Immature natural killer cell (primary cell): ENCODE data around the gene TMA7. TPM values are rescaled to one million over a fixed set of nuclear protein-coding genes. Genes with fewer than 3 reads are reported as not detected.
"Not testable (repeated sequence)": the region's sequence is repeated elsewhere in the genome, so short reads cannot be mapped to it uniquely, and the experiment has no call there.

ENCODE experiments used
- DNase-seq, 3 donors: peaks; one replicate each; pipeline ENCODE4 v3.0.0; 2022; ENCODE audit warnings: mixed read lengths in 1 of 3
- H3K27ac Mint-ChIP-seq, 6 donors: one replicate each; pipeline ENCODE4 v1.8.0; 2020; ENCODE audit warnings: mixed read lengths in 6 of 6, mild to moderate bottlenecking in 5 of 6, inconsistent platforms in 4 of 6, moderate library complexity in 3 of 6
- H3K27me3 Mint-ChIP-seq, 3 donors: one replicate each; pipeline ENCODE4 v1.8.0; 2020 to 2021; ENCODE audit warnings: low read depth in 3 of 3, mild to moderate bottlenecking in 3 of 3, mixed read lengths in 3 of 3, moderate library complexity in 3 of 3, inconsistent platforms in 1 of 3
- H3K36me3 Mint-ChIP-seq, 3 donors: one replicate each; pipeline ENCODE4 v1.8.0; 2020; ENCODE audit warnings: mixed read lengths in 3 of 3, inconsistent platforms in 2 of 3, mild to moderate bottlenecking in 2 of 3
- H3K4me1 Mint-ChIP-seq, 2 donors: one replicate each; pipeline ENCODE4 v1.8.0; 2020; ENCODE audit warnings: inconsistent platforms in 2 of 2, mild to moderate bottlenecking in 2 of 2, mixed read lengths in 2 of 2, moderate library complexity in 1 of 2
- H3K4me3 Mint-ChIP-seq, 5 donors: one replicate each; pipeline ENCODE4 v1.8.0; 2020; ENCODE audit warnings: mild to moderate bottlenecking in 5 of 5, mixed read lengths in 5 of 5, inconsistent platforms in 3 of 5, moderate library complexity in 3 of 5
- H3K9me3 Mint-ChIP-seq, 6 donors: one replicate each; pipeline ENCODE4 v1.8.0; 2020; ENCODE audit warnings: mild to moderate bottlenecking in 6 of 6, mixed read lengths in 6 of 6, inconsistent platforms in 4 of 6, moderate library complexity in 3 of 6
- polyA plus RNA-seq, 3 donors: library from polyadenylated mRNA; unstranded; fragments of 300-500 nt; fragmentation: Illumina TruSeq; gene quantifications; one replicate each; pipeline ENCODE4 v1.2.3, GENCODE V29; 2021

Gene TMA7
- 1,000 to 10,000 TPM in 1 of 3 donors, 100 to 1,000 TPM in 2; 593 to 1,259 (median 677) TPM for polyA plus RNA-seq

DNA sequence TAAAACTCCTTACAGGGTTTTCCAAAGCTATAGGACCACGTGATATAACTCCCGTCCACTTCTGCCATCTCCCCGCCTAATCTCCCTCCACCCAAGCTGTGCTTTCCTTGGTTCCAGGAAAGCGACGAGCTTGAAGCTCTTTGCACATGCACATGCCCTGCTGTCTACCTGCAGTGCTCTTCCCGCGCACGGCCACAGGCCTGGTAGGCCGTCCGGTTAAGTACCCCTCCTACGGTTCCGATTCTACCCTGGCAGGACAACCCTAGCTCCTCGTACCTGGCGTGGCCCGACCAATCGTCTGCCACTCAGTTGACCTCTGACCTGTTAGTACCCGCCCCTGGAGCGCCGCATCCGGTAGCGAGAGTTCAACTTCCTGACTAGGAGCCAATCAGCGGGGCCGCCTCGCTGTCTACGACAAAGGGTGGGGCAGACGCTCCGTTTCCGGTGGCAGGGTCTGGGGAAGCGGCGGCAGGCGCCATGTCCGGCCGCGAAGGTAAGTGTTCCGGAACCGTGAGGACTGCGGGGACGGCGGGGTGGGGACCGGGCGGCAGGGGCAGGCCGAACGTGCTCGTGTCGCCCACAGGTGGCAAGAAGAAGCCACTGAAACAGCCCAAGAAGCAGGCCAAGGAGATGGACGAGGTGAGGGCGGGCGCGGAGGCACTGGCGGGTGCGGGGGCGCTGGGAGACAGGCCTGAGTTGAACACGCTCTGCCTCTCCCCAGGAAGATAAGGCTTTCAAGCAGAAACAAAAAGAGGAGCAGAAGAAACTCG lies at the start of gene TMA7, which contains the start of gene CCDC51:
Gene TMA7 (plus strand): TSS at position 438 of the 770 bp plus-strand sequence. CDS start 40 bp downstream, at position 478.
Gene CCDC51 (minus strand): TSS at position 300 of the 770 bp plus-strand sequence. CDS start 4,991 bp downstream, outside the sequence.
- H3K4me3 Mint-ChIP-seq = peak within 1 kb of the TSS; percentile 93 to 100 (median 96)
- H3K27me3 Mint-ChIP-seq = peaks cover 5 to 12% (median 6%) of the 10 kb centered on the region in 3 donors
- DNase-seq = peak; percentile 97 to 98 (median 98)
- peaks cover 43 to 44% of the 10 kb centered on the region in 2 donors for H3K4me1 Mint-ChIP-seq
- H3K36me3 Mint-ChIP-seq = peaks cover 0 to 14% (median 4%) of the 10 kb centered on the region in 3 donors
- H3K9me3 Mint-ChIP-seq = no peaks in the 10 kb centered on the region
- peak within 1 kb of the TSS in 4 of 6 donors; percentile 99 to 100 (median 100) for H3K27ac Mint-ChIP-seq

DNA sequence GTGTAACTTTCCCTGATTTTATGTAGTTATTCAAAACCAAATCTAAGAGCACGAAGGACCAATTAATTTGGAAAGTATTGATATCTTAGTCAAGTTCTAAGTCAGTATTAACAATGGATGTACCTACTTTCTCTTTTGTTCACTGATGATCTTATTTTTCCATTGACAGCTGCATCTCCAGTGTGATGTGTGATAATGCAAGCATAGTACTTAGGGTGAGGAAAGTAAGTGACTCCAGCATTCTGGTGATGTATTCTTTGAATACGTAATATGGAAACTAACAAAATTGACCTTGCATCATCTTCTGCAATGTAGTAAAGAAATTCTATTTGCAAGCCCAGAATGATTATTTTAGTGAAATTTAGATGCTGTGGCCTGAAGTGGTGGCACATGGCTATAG lies 45.7 kb upstream of the TMA7 start:
- Mint-ChIP-seq H3K9me3 (no peaks in the 10 kb centered on the region), H3K27me3 (peaks cover under 1 to 10% (median 3%) of the 10 kb centered on the region in 3 donors), H3K4me3 (no peak overlapping the region), H3K36me3 (no peaks in the 10 kb centered on the region), H3K4me1 (no peaks in the 10 kb centered on the region), H3K27ac (no peak overlapping the region)
- no peak for DNase-seq

DNA sequence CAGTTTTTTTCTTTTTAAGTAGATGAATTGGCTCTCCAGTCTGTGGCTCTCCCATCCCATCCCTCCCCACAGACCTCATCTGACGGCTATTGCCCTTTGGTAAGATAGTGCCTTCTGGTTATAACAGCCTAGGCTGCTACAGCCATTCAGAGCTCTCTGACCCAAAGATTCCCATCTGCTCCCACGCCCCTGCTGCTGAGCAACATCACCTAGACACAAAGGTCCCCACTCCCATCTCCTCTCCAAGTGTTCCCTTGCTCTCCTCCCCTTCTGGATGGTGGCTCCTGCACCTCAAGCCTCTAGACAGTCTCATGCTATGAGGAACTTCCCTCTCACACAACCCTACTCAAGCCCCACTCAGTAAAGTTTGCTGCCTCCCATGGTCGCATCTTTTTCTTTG lies 44.3 kb upstream of the TMA7 start:
- DNase-seq = no peak
- Mint-ChIP-seq H3K27ac (no peak overlapping the region), H3K27me3 (peaks cover 2 to 13% (median 5%) of the 10 kb centered on the region in 3 donors), H3K4me3 (no peak overlapping the region), H3K9me3 (no peaks in the 10 kb centered on the region), H3K4me1 (no peaks in the 10 kb centered on the region), H3K36me3 (no peaks in the 10 kb centered on the region)

DNA sequence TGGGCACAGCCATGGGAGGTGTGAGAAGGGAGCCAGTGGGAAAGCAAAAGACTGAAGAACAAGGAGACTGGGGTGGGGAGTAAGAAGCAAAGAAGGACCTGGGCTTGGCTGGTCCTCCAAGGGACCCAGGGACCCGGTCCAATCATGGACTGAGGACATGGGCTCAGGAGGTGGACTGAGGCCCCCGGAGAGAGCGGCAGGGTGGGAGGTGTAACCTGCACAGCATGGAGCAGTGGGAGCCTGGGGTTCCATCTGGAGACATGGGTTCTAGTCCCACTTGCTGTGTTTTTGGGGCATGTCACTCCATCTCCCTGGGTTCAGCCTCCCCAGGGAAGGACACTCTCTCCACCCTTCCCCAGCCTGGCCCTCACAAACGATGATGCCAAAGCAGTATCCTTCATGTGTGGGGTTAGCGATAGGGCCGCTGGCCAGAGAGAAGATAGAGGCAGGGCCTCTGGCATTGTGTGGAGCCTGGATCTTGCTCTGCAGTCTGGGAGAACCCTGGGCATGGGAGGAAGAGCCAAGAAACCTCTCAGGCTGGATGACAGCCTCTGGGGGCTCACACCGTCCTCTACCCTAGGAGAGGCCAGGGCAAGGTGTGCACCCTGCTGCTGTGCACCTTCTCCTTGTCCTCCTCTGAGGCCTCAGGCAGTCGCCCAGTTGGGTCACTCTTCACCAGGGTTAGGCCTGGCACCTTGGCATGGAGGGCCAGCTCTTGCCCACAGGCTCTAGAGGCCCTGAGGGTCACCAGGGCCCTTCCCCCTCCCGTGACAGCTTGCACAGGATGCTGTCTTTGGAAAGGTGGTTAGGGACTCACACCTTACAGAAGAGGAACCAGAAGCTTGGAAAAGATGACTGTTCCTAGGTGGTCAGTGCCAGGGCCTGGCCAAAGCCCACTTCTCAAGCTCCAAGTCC lies 42.0 kb upstream of the TMA7 start:
- H3K4me3 Mint-ChIP-seq = no peak overlapping the region
- no peak overlapping the region for H3K27ac Mint-ChIP-seq
- DNase-seq = no peak
- peaks cover 2 to 9% (median 4%) of the 10 kb centered on the region in 3 donors for H3K27me3 Mint-ChIP-seq
- no peaks in the 10 kb centered on the region for H3K9me3 Mint-ChIP-seq
- H3K36me3 Mint-ChIP-seq = no peaks in the 10 kb centered on the region
- H3K4me1 Mint-ChIP-seq = no peaks in the 10 kb centered on the region

DNA sequence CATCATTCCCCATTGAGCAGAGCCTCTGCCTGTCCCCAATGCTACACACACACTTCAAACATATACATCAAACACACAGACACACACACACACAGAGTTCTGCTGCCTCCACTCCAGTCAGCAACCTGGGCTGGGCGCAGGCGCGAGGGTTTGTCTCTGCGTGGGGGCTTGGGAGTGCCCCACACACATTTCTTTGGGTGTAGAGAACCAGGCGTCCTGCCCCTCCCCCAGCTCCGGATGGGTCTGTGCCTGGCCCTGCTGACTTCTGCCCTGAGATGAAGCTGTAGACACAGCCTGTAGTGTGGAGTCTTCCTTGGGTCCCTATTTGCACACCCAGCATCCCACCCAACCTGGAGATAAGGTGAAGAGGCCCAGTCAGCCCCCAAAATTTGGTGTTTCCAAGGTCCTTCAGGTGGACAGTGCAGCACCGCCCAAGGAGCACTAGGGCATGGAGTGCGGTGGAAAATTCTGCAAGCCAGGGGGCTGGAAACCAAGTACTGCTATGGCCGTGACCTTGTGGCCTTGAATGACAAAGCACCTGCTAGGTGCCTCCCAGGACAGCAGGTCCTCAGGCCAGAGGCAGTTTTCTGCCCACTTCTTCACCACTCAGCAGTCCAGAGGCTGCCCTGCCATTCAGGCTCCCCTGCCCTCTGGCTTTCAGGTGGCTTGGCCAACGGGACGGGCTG lies 41.2 kb upstream of the TMA7 start:
- no peak overlapping the region for H3K4me3 Mint-ChIP-seq
- H3K27me3 Mint-ChIP-seq = peaks cover 3 to 9% (median 4%) of the 10 kb centered on the region in 3 donors
- no peak for DNase-seq
- no peaks in the 10 kb centered on the region for H3K9me3 Mint-ChIP-seq
- no peaks in the 10 kb centered on the region for H3K4me1 Mint-ChIP-seq
- H3K27ac Mint-ChIP-seq = no peak overlapping the region
- no peaks in the 10 kb centered on the region for H3K36me3 Mint-ChIP-seq

DNA sequence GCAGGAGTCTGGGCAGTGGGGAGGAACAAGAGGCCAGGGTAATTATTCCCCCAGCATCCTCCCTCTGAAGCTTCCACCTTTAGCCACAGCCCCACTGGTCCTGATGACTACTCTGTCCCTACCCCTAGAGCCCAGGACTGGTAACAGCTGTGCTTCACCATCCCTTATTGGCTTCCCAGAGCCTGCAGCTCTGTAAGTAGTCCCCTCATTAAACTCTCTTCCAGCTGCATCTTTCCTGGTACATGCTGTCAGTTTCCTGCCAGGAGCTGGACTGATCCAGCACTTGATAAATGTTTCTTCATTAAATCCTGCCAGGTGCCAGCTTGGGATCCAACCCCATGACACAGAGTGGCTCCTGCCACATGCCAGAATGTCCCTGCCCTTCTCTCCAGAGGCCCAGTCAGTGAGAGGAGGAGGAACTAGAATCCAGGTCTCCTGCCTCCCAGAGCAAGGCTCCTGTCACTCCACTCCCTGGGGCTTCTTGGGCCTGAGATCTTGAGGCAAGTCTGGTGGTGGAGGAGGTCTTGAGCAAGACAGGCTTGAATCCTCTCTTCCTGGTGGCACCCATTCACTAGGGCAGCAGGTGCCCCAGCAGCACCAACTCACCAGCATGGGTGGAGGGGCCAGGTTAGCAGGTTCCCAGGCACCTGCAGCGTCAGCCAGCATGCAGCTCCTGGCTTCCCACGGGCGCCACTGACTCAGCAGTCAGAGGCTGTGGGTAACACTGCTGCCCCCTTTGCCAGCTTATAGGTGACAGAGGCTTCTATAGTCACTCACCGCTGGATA lies 40.5 kb upstream of the TMA7 start:
- Mint-ChIP-seq H3K27ac (no peak overlapping the region), H3K4me1 (no peaks in the 10 kb centered on the region), H3K36me3 (no peaks in the 10 kb centered on the region), H3K4me3 (no peak overlapping the region), H3K27me3 (peaks cover 3 to 9% (median 4%) of the 10 kb centered on the region in 3 donors), H3K9me3 (no peaks in the 10 kb centered on the region)
- DNase-seq = no peak

DNA sequence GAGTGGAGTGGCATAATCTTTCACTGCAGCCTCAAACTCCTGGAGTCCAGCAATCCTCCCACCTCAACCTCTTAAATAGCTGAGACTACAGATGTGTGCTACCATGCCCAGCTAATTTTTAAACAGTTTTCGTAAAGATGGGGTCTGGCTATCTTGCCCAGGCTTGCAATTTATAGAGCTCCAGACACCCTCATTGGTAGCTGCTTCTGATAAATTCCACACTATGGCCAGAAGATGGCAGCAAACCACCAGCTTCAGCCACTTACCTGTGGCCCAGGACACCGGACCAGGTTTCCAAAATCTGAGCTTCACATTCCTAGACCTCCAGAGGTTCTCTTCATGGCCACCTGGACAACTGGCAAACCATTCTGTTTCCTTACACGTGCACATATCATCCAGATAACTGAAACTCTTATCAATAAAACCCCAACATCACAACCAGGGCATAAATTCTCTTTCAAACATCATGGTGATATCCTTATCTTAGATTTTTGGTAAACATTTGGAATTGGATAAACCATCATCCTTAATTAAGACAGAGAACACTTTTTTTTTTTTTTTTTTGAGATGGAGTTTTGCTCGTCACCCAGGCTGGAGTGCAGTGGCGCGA lies 39.1 kb upstream of the TMA7 start:
- Mint-ChIP-seq H3K4me3 (no peak overlapping the region), H3K27me3 (peaks cover 3 to 9% (median 4%) of the 10 kb centered on the region in 3 donors), H3K9me3 (no peaks in the 10 kb centered on the region), H3K36me3 (no peaks in the 10 kb centered on the region), H3K27ac (peak overlapping the region in 2 of 6 donors; percentile 24 to 71), H3K4me1 (no peaks in the 10 kb centered on the region)
- peak; percentile 64 to 73 (median 68) for DNase-seq

DNA sequence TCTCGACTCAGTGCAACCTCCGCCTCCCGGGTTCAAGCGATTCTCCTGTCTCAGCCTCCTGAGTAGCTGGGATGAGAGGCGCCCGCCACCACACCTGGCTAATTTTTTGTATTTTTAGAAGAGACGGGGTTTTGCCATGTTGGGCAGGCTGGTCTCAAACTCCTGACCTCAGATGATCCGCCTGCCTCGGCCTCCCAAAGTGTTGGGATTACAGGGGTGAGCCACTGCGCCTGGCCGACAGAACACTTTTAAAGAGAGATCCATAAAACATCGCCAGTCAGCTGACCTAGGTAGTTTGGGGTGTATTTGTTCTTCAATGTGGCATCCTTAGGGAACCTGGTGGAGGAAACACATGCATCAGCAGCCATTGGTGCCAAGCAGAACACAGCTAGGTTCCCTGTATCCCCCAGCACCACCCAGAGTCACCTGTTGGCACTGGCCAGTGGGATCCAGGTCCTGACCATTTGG lies 38.6 kb upstream of the TMA7 start:
- H3K36me3 Mint-ChIP-seq, DNase-seq, H3K4me3 Mint-ChIP-seq, H3K27me3 Mint-ChIP-seq, H3K9me3 Mint-ChIP-seq, H3K27ac Mint-ChIP-seq, H3K4me1 Mint-ChIP-seq: not testable (repeated sequence)

DNA sequence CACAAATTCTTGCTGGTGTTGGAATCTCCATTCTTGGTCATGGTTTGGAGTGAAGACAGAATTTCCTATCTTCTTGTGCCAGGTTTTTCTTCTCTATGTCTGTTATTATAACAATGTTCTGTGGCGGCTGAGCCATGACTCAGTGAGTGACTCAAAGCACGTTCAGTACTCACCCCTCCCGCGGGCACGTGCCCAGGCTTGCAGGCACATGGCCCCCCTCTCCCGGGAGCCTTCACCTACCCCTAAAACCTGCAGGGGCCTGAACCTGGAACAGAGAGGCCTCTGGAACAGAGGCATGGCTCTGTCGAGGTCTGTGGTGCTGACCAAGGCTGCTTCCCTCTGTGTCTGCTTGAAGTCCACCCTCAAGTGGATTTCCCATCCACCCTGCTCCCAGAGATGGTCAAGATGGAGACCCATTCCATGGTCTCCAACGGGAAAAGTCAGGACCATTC lies 37.8 kb upstream of the TMA7 start:
- H3K27me3 Mint-ChIP-seq = peaks cover 3 to 4% (median 4%) of the 10 kb centered on the region in 3 donors
- H3K27ac Mint-ChIP-seq = no peak overlapping the region
- H3K36me3 Mint-ChIP-seq = no peaks in the 10 kb centered on the region

DNA sequence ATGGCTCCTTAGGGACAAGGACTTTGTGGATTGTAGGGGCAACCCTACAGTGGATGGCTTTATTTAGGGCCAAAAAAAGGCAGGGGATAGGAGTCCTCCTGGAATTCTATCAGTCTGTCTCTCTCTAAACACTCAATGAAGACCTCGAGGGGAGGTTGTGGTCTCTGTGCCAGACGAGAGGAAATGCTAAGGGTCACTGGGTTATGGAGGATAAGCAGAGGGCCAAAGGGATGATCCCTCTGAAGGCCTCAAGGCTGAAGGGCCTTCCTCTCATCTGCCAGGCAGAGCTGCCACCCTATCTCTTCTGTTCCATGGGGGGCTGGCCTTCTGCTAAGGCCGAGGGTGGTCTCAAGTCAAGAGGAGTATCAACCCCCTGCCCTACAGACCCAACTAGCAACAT lies 37.1 kb upstream of the TMA7 start:
- no peak for DNase-seq
- no peaks in the 10 kb centered on the region for H3K9me3 Mint-ChIP-seq
- peaks cover 3% of the 10 kb centered on the region in 3 donors for H3K27me3 Mint-ChIP-seq
- no peaks in the 10 kb centered on the region for H3K36me3 Mint-ChIP-seq
- H3K27ac Mint-ChIP-seq = peak overlapping the region in 1 of 6 donors; percentile 23
- H3K4me1 Mint-ChIP-seq = no peaks in the 10 kb centered on the region
- no peak overlapping the region for H3K4me3 Mint-ChIP-seq

More for the DNA sequence above, 37.8 kb upstream of the TMA7 start:
- H3K4me3 Mint-ChIP-seq = no peak overlapping the region
- no peaks in the 10 kb centered on the region for H3K4me1 Mint-ChIP-seq
- no peaks in the 10 kb centered on the region for H3K9me3 Mint-ChIP-seq
- DNase-seq = no peak

DNA sequence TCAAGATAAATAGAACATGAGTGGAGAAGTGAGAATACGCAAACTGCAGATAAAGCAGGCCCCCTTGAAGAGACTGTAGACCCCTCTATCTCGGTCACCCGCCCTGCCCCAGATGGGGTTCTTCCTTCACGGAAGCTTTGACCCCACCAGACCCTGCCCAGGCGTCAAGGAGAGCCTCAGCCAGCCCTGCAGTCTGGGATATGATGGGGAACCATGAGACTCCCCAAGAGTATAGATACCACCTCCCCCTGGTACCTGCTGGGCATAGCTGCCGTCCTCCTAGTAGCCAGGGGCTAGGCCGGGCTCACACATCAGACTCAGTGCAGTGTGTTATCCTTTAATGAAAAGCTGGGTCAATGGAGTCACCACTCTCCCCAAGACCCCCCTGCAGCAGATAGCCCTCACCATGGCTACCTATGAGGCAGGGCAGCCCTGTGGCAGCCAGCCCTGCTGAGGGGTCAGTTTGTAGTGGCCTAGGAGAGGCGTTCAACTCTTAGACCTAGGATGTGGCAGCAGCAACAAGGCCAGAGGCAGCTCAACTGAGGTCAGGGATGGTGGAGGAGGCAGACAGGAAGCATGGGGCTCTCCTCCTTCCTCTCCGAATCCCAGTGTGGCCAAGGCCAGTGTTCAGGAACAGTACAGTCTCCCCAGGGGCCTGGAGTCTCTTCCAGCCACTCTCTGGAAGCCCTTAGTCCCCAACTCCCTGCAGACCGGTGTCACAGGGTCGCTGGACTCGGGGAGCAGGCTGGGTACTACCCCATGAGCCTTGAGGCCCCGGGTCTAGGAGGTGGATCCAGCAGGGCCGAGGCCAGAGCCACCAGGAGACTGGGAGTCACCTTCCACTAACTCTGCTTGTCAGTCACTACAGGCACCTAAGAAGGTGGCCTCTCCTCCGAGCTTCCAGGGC lies 36.3 kb upstream of the TMA7 start:
- Mint-ChIP-seq H3K9me3 (no peaks in the 10 kb centered on the region), H3K4me1 (no peaks in the 10 kb centered on the region), H3K4me3 (no peak overlapping the region), H3K36me3 (no peaks in the 10 kb centered on the region), H3K27ac (no peak overlapping the region), H3K27me3 (peaks cover 3% of the 10 kb centered on the region in 3 donors)
- DNase-seq = no peak
